AG04449 (cell line): ENCODE measurements around the gene GPER1.

Experiments
- CTCF ChIA-PET: fragments of 350-600 bp; formaldehyde crosslinking; extraction: SDS; loops from one replicate; lab custom pipeline; 2021; ENCODE audit warnings: antibody characterized with exemption; lab: Yijun Ruan, JAX
- POLR2A ChIA-PET: fragments of 400-600, 350-600 bp; formaldehyde crosslinking; extraction: SDS; loops from one replicate; lab custom pipeline; 2020; ENCODE audit warnings: antibody characterized with exemption, inconsistent platforms; lab: Yijun Ruan, JAX
- DNase-seq: peaks from one replicate; pipeline ENCODE4 v3.0.0-alpha.2; 2010; ENCODE audit warnings: low read depth, low spot score
- H3K4me3 ChIP-seq: 2 replicates; pipeline ENCODE4 v1.5.1; 2011; ENCODE audit warnings: low read depth, mild to moderate bottlenecking, control low read depth, low read length
- CTCF ChIP-seq: IDR thresholded peaks from one replicate; pipeline ENCODE4 v1.5.1; 2011; ENCODE audit warnings: mild to moderate bottlenecking, moderate library complexity, low read length, control low read depth, inconsistent platforms; ENCODE audit not compliant: insufficient read depth; ENCODE audit errors: missing control alignments

The GPER1 gene

GRCh38 chr7:1093916-1094508 lies 6.1 kb downstream of the GPER1 start:
- ChIA-PET POLR2A (no interaction called here), CTCF (interaction anchor here (1.6 to 3.8 kb wide), 3 partner anchors 7 to 82 kb away, joined by 4 to 22 read pairs (median 6); no protein-coding TSS in a partner anchor)
- no peak overlapping the region for H3K4me3 ChIP-seq
- no peak for DNase-seq
- no peak for TF ChIP-seq CTCF

DNA sequence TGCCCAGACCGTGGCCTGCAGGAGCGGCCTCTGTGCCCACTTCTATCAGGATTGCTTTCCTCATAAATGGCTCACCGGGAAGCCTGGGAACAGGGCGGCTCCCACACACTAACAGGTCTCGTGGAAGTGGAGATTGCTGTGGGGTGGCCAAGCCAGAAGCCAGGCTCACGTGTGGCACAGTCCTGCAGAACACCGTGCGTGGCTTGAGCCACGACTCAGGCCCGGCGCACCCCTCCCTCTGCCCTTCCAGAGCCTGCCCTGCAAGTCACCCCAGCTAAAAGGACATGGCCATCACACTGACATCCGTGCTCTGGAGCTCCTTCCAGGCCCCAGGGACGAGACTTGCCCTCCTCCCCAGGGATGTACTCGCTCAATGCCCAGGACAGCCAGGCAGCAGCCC lies 7.0 kb downstream of the GPER1 start:
- CTCF ChIA-PET: interaction anchor here (1.0 to 3.8 kb wide), 4 partner anchors 8 to 102 kb away, joined by 3 to 22 read pairs (median 5); no protein-coding TSS in a partner anchor
- no peak for TF ChIP-seq CTCF
- H3K4me3 ChIP-seq: no peak overlapping the region
- DNase-seq: no peak
- POLR2A ChIA-PET: no interaction called here

- no peak for TF ChIP-seq CTCF
- ChIA-PET CTCF (interaction anchor here (1.0 to 3.8 kb wide), 3 partner anchors 9 to 102 kb away, joined by 3 to 22 read pairs (median 6); no protein-coding TSS in a partner anchor), POLR2A (no interaction called here)
- no peak for DNase-seq
- no peak overlapping the region for H3K4me3 ChIP-seq
These were observed 7.8 kb downstream of the GPER1 start for GRCh38 chr7:1095621-1096155.

- DNase-seq: no peak
- no peak overlapping the region for H3K4me3 ChIP-seq
- ChIA-PET CTCF (interaction anchor here (0.7 to 3.8 kb wide), 3 partner anchors 10 to 79 kb away, joined by 3 to 22 read pairs (median 3); no protein-coding TSS in a partner anchor), POLR2A (no interaction called here)
- TF ChIP-seq CTCF: no peak
These were observed 8.5 kb downstream of the GPER1 start for GRCh38 chr7:1096156-1097119.

DNA sequence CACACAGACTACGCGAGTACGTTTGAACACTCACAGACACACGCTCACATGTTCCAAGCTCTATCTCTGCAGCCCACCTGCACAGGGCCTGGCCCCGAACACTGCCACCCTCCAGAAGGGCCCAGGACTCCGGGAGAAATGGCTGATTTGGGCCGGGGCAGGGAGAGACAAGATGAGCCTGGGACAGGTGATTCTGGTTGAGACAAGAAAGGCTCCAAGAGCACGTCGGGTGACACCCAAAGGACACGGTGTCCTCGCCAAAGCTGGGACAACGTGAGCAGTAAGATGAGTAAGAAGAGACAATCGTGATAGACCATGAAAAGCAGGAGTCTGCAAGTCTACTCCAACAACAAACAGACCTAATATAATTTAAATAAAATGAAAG lies 9.2 kb downstream of the GPER1 start:
- H3K4me3 ChIP-seq: no peak overlapping the region
- ChIA-PET POLR2A (no interaction called here), CTCF (interaction anchor here (0.7 to 3.8 kb wide), 3 partner anchors 11 to 79 kb away, joined by 3 to 22 read pairs (median 3); no protein-coding TSS in a partner anchor)
- TF ChIP-seq CTCF: no peak
- no peak for DNase-seq
